ENCODE data around the gene LPGAT1. TPM values are rescaled to one million over a fixed set of nuclear protein-coding genes. Genes with fewer than 3 reads are reported as not detected.

The LPGAT1 gene
- total and polyA plus RNA-seq, 12 donors: 5.9 to 36.6 (median 26.4) TPM

- no peak for DNase-seq
- H3K27me3 ChIP-seq: peaks cover 0 to 13% (median 6%) of the 10 kb centered on the region in 7 donors
- WGBS, 2 donors: 74 to 80% methylated on average over 9 of the region's 9 CpGs
- intact Hi-C loops (cut with DNase I): no loop called here
- peak overlapping the region in 1 of 10 donors; percentile 31 for H3K27ac ChIP-seq
- ATAC-seq: no peak
- no peak for TF ChIP-seq CTCF (IDR thresholded peaks at IDR 0.05)
- H3K36me3 ChIP-seq: no peaks in the 10 kb centered on the region
- H3K9me3 ChIP-seq: no peaks in the 10 kb centered on the region
- no peak overlapping the region for H3K4me3 ChIP-seq
- H3K4me1 ChIP-seq: peaks cover 0 to 18% (median 0%) of the 10 kb centered on the region in 9 donors
These were observed 92.4 kb downstream of the LPGAT1 start for GRCh38 chr1:211738096-211738690.

GRCh38 chr1:211737115-211738035, 93.2 kb downstream of the LPGAT1 start:
- H3K9me3 ChIP-seq: no peaks in the 10 kb centered on the region
- intact Hi-C loops (cut with DNase I): no loop called here
- no peak overlapping the region for H3K27ac ChIP-seq
- no peak overlapping the region for H3K4me3 ChIP-seq
- peaks cover 0 to 18% (median 0%) of the 10 kb centered on the region in 9 donors for H3K4me1 ChIP-seq
- WGBS, 2 donors: 81 to 88% methylated on average over 15 of the region's 15 CpGs
- no peak for DNase-seq
- H3K36me3 ChIP-seq: no peaks in the 10 kb centered on the region
- ATAC-seq: peak in 1 of 8 donors; percentile 7
- peaks cover 0 to 15% (median 6%) of the 10 kb centered on the region in 7 donors for H3K27me3 ChIP-seq
- TF ChIP-seq CTCF (IDR thresholded peaks at IDR 0.05): no peak

- H3K27me3 ChIP-seq: peaks cover 0 to 15% (median 6%) of the 10 kb centered on the region in 7 donors
- no peak overlapping the region for H3K27ac ChIP-seq
- H3K36me3 ChIP-seq: no peaks in the 10 kb centered on the region
- ATAC-seq (no peak), DNase-seq (no peak)
- peaks cover 0 to 18% (median 0%) of the 10 kb centered on the region in 9 donors for H3K4me1 ChIP-seq
- no peak overlapping the region for H3K4me3 ChIP-seq
- no peaks in the 10 kb centered on the region for H3K9me3 ChIP-seq
- no peak for TF ChIP-seq CTCF (IDR thresholded peaks at IDR 0.05)
- WGBS, 2 donors: 68 to 86% methylated on average over 8 of the region's 8 CpGs
- intact Hi-C loops (cut with DNase I): no loop called here
These were observed 94.1 kb downstream of the LPGAT1 start for GRCh38 chr1:211736351-211736915.
